Activated CD8-positive, alpha-beta memory T cell treated with anti-CD3 and anti-CD28 coated beads for 36 hours (primary cell): ENCODE results near the gene TAF1C. TPM values are rescaled to one million over a fixed set of nuclear protein-coding genes. Genes with fewer than 3 reads are reported as not detected.

Experiments
- CTCF ChIA-PET: fragments of 350-600 bp; sonication (Branson Sonifier 250); formaldehyde crosslinking; loops from one replicate; lab custom pipeline; 2021; ENCODE audit warnings: antibody characterized with exemption; lab: Charles Lee
- POLR2A ChIA-PET: fragments of 350-600 bp; sonication (Branson Sonifier 250); formaldehyde crosslinking; loops from one replicate; lab custom pipeline; 2021; ENCODE audit warnings: antibody characterized with exemption; lab: Charles Lee
- total RNA-seq, 2 experiments: library from RNA; stranded (reverse); gene quantifications; one replicate each; pipeline ENCODE4 v1.2.3, GENCODE V29; 2021

The TAF1C gene
- total RNA-seq, 2 experiments from 2014 or later, result 48.3 to 51.2 TPM

- ChIA-PET POLR2A (no interaction called here), CTCF (interaction anchor here (0.7 to 2.6 kb wide), 5 partner anchors 10 to 56 kb away, joined by 3 to 8 read pairs (median 4); partner anchors contain the start of genes MBTPS1 and TAF1C)
Measured at GRCh38 chr16:84141143-84141670, 45.6 kb downstream of the TAF1C start.

GRCh38 chr16:84139628-84140258 lies 47.1 kb downstream of the TAF1C start:
- POLR2A ChIA-PET, result interaction anchor here (1.3 kb wide), 1 partner anchor 23 kb away, joined by 10 read pairs; the partner anchor contains the start of gene MBTPS1
- CTCF ChIA-PET, result interaction anchor here (1.2 to 2.2 kb wide), 2 partner anchors 28 to 47 kb away, joined by 3 to 6 read pairs; partner anchors contain the start of gene TAF1C

DNA sequence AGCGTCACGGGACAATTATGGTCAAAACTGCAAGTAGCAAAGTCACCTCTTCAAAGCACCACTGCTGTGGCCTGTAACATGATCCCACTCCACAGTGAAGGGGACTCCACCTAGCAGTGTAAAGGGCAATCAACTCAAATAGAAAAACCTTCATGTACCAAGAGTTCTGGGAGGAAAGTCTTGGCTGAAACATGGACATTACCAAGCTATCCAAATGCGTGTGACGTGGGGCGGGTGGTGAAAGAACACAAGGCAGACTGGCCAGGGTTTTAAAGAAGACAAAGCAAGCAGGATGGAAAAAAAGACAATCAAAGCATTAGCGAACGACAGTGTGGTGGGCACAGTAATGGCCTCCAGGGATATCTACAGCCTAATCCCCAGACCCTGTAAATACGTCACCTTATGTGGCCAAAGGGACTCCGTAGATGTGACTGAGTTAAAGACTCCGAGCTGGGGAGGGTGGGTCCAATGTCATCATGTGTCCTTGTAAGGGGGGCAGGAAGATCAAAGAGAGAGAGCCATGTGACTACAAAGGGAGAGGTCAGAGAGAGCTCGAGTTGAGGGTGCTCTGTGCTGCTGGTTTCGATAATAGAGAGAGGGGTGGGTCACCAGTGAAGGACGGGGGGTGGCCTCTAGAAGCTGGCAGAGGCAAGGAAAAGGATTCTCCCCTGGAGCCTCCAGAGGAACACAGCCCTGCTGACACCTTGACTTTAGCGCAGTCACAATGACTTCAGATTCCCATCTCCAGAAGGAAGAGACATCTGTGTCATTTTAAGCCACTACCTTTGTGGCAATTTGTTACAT lies 47.8 kb downstream of the TAF1C start:
- CTCF ChIA-PET, result interaction anchor here (1.2 to 2.2 kb wide), 2 partner anchors 28 to 47 kb away, joined by 3 to 6 read pairs; partner anchors contain the start of gene TAF1C
- POLR2A ChIA-PET, result interaction anchor here (1.3 kb wide), 1 partner anchor 22 kb away, joined by 10 read pairs; the partner anchor contains the start of gene MBTPS1

- CTCF ChIA-PET, result interaction anchor here (2.2 kb wide), 1 partner anchor 48 kb away, joined by 6 read pairs; the partner anchor contains the start of gene TAF1C
Measured at GRCh38 chr16:84138500-84138823, 48.4 kb downstream of the TAF1C start.

DNA sequence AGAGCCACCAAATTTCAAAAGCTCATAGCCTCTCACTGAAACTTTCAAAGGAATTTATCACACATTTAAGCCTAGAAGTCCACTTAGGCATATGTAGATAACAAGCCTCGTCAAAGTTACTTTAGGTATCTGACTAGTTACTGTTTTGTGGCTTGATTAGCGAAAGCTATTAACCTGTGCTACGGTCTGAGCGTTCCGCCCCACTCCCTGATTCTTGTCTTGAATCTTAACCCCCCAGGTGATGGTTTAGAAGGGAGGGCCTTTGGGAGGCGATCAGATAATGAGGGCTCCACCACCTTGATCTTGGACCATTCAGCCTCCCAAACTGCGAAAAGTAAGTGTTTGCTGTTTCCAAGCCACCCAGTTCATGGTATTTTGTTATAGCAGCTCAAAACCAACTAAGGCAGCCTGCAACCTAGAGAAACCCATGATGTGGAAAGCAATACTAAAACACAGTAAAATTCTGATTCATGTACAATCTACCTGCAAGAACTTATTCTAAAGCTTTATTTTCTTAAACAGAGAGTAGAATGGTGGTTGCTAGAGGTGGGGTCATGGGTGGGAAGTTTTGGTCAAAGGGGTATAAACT lies 49.0 kb downstream of the TAF1C start:
- CTCF ChIA-PET, result interaction anchor here (0.5 to 2.2 kb wide), 2 partner anchors 10 to 49 kb away, joined by 3 to 6 read pairs; partner anchors contain the start of gene TAF1C

More at GRCh38 chr16:84138500-84138823, 48.4 kb downstream of the TAF1C start:
- POLR2A ChIA-PET, result interaction anchor here (1.3 kb wide), 1 partner anchor 22 kb away, joined by 10 read pairs; the partner anchor contains the start of gene MBTPS1

GRCh38 chr16:84137287-84137686 lies 49.6 kb downstream of the TAF1C start:
- ChIA-PET POLR2A (interaction anchor here (1.0 kb wide), 1 partner anchor 20 kb away, joined by 4 read pairs; the partner anchor contains the start of gene MBTPS1), CTCF (no interaction called here)

More for the DNA sequence above, 49.0 kb downstream of the TAF1C start:
- POLR2A ChIA-PET, result interaction anchor here (1.0 kb wide), 1 partner anchor 21 kb away, joined by 4 read pairs; the partner anchor contains the start of gene MBTPS1

DNA sequence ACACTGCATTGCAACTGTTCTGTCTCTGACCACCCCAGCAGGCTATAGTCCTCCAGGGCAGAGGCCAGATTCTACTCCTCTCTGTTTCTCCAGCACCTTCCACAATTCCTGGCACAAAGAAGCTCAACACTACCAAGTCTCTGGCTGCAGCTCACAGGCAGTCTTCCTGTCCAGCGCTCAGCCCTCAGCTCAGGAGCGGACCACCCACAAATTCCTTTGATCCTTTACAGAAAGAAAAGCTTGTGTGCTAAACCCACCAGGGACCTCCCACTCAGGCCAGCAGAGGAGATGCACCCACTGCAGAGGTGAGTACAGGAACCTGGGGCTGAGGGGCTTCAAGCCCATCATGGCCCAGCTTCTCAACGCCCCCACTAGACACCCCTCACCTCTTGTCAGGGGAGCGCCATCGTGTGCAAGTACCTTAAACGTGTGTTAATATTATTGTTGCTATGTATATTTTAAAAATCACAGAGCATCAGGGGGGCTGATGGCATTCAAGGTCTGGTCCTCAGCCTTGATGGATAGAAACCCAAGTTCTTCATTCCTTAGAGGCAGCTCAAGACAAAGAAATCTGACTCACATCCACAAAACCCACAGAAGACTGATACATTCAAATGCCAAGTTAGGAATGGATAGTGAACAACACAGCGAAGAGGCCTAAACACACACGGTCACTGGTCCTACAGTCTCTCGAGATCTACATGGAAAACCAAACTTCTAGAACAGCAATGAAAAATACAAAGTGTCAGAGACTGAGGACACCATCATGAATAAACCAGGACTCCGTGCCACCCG lies 50.3 kb downstream of the TAF1C start:
- ChIA-PET CTCF (interaction anchor here (1.2 kb wide), 1 partner anchor 50 kb away, joined by 3 read pairs; the partner anchor contains the start of gene TAF1C), POLR2A (interaction anchor here (1.1 kb wide), 1 partner anchor 20 kb away, joined by 3 read pairs; the partner anchor contains the start of gene MBTPS1)

GRCh38 chr16:84132527-84133285 lies 54.2 kb downstream of the TAF1C start:
- POLR2A ChIA-PET, result no interaction called here
- CTCF ChIA-PET, result interaction anchor here (1.0 kb wide), 1 partner anchor 54 kb away, joined by 3 read pairs; the partner anchor contains the start of gene TAF1C

DNA sequence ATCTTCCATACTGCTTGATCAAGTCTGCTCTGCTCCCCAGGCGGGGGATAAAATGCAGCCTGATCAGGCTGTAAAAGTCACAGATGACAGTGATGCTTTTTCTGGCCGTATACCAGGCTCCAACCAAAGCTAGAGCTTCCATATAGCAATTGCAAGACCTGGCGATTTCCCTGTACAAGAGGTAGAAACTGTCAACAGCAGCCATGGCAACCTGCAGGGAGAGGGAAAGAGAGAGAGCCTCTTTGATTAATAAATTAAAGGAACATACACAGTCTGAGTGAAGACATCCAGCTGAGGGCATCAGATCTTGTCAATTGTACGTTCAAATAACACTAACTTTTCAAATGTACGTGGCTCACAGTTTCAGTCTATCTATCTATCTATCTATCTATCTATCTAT lies 55.7 kb downstream of the TAF1C start:
- POLR2A ChIA-PET, result no interaction called here
- CTCF ChIA-PET, result no interaction called here

Other genes starting within 250 kb of the TAF1C start
- gene OSGIN1, start 233.8 kb downstream of the TAF1C start, total RNA-seq, result under 1 TPM; 0.65 to 0.71 TPM
- gene NECAB2, start 218.8 kb downstream of the TAF1C start, total RNA-seq, result not detected
- not detected for gene SLC38A8, start 144.3 kb downstream of the TAF1C start, total RNA-seq
- gene MBTPS1, start 70.1 kb downstream of the TAF1C start, total RNA-seq, result 10 to 100 TPM; 36.8 to 38.5 TPM
- 10 to 100 TPM; 15.1 to 16.5 TPM for gene HSDL1, start 41.9 kb downstream of the TAF1C start, total RNA-seq
- under 1 TPM in 1 of 2 experiments, not detected in 1; 0.25 TPM for gene DNAAF1, start 41.7 kb downstream of the TAF1C start, total RNA-seq
- under 1 TPM in 1 of 2 experiments, not detected in 1; 0.17 TPM for gene ADAD2, start 4.1 kb upstream of the TAF1C start, total RNA-seq
- not detected for gene KCNG4, start 53.0 kb upstream of the TAF1C start, total RNA-seq
- gene WFDC1, start 107.8 kb upstream of the TAF1C start, total RNA-seq, result not detected
- gene ATP2C2, start 181.5 kb upstream of the TAF1C start, total RNA-seq, result not detected